MCF 10A (cell line): Measurements from ENCODE around the gene IQCH. TPM values are rescaled to one million over a fixed set of nuclear protein-coding genes. Genes with fewer than 3 reads are reported as not detected.

Source experiments
- BruUV-seq: library from RNA; stranded (reverse); fragments of 400-500 nt; replicated peaks from 2 replicates; lab custom pipeline; 2021; lab: Mats Ljungman, UMichigan
- CTCF ChIA-PET: fragments of 300-600 bp; sonication (Branson Sonifier 250); formaldehyde crosslinking; extraction: SDS; loops from one replicate; lab custom pipeline; 2021; ENCODE audit warnings: antibody characterized with exemption, inconsistent platforms; lab: Yijun Ruan, JAX
- POLR2A ChIA-PET: fragments of 300-600, 350-650 bp; sonication (Branson Sonifier 250); formaldehyde crosslinking; extraction: SDS; loops from one replicate; lab custom pipeline; 2020; ENCODE audit warnings: antibody characterized with exemption, inconsistent platforms; lab: Yijun Ruan, JAX
- DNase-seq: peaks from one replicate; pipeline ENCODE4 v3.0.0-alpha.2; 2018; ENCODE audit not compliant: unreplicated experiment
- H3K27ac Mint-ChIP-seq: one replicate; pipeline ENCODE4 v1.8.0; 2022; ENCODE audit warnings: mild to moderate bottlenecking, low read depth, mixed read lengths; ENCODE audit not compliant: unreplicated experiment
- H3K27me3 Mint-ChIP-seq: one replicate; pipeline ENCODE4 v1.8.0; 2022; ENCODE audit warnings: mixed read lengths; ENCODE audit not compliant: insufficient read depth, unreplicated experiment
- H3K36me3 Mint-ChIP-seq: one replicate; pipeline ENCODE4 v1.8.0; 2022; ENCODE audit warnings: mild to moderate bottlenecking, moderate library complexity, mixed read lengths; ENCODE audit not compliant: insufficient read depth, unreplicated experiment
- H3K4me1 Mint-ChIP-seq: one replicate; pipeline ENCODE4 v1.8.0; 2022; ENCODE audit warnings: mixed read lengths; ENCODE audit not compliant: insufficient read depth, unreplicated experiment
- H3K4me3 Mint-ChIP-seq: one replicate; pipeline ENCODE4 v1.8.0; 2022; ENCODE audit warnings: mild to moderate bottlenecking, moderate library complexity, mixed read lengths; ENCODE audit not compliant: unreplicated experiment
- H3K9me3 Mint-ChIP-seq: one replicate; pipeline ENCODE4 v1.8.0; 2022; ENCODE audit warnings: mixed read lengths; ENCODE audit not compliant: unreplicated experiment
- intact Hi-C: fragments of 100-400 bp; cut with micrococcal nuclease; formaldehyde crosslinking; loops from 2 replicates; pipeline ENCODE4 v1.14.1; 2022
- total RNA-seq: library from RNA; stranded (reverse); gene quantifications from 2 replicates; pipeline ENCODE4 v1.2.3, GENCODE V29; 2022
- TF ChIP-seq, protein P1 (sequence below): fragments of 200-600 bp; IDR thresholded peaks from one replicate; pipeline ENCODE4 v1.8.0; 2022; ENCODE audit warnings: antibody characterized with exemption, mild to moderate bottlenecking; ENCODE audit not compliant: unreplicated experiment

IQCH gene
- total RNA-seq, 1 experiment from 2014 or later = 5.0 TPM

DNA sequence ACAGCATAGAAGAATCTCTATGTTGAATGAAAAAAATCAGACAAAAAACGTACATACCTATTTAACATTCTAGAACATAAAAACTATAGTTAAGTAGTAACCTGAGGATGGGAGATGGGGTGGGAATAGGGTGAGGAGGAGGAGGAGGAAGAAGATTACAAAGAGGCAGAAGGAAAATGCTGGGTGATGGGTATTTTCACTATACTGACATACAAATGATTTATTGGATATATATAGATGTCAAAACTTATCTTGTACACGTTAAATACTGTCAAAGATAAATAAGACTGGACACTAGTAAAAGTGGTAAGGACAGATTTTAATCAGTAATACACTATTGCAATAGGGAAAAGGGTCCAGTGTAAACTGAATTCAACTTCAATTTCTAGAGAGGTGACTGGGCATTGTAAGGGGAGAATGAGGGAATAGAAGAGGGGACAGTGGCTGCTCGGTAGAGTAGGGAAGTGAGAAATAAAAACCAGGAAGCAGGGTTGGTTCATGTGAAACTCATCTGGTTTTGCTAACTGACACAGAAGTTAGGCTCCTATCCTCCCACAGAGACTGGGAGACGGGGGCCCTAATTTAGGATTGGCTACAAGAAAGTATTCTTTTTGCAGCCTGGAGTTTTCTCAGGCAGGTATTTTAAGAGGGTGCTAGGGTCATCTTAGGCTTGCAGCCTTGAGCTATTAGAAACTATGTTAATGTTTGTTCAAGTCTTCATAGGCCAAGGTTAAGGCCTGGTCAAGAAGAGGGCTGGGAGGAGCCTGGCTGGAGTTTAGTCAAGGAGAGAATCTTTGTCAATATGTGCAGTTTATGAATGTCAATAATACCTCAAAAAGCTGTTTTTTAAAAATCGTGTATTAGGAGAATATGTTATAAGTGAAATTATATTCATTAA is 251.3 kb downstream of the IQCH start:
- TF ChIP-seq, protein P1, sequence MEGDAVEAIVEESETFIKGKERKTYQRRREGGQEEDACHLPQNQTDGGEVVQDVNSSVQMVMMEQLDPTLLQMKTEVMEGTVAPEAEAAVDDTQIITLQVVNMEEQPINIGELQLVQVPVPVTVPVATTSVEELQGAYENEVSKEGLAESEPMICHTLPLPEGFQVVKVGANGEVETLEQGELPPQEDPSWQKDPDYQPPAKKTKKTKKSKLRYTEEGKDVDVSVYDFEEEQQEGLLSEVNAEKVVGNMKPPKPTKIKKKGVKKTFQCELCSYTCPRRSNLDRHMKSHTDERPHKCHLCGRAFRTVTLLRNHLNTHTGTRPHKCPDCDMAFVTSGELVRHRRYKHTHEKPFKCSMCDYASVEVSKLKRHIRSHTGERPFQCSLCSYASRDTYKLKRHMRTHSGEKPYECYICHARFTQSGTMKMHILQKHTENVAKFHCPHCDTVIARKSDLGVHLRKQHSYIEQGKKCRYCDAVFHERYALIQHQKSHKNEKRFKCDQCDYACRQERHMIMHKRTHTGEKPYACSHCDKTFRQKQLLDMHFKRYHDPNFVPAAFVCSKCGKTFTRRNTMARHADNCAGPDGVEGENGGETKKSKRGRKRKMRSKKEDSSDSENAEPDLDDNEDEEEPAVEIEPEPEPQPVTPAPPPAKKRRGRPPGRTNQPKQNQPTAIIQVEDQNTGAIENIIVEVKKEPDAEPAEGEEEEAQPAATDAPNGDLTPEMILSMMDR = no peak
- Mint-ChIP-seq H3K27ac (no peak overlapping the region), H3K27me3 (no peaks in the 10 kb centered on the region), H3K36me3 (no peaks in the 10 kb centered on the region), H3K9me3 (no peaks in the 10 kb centered on the region), H3K4me3 (no peak overlapping the region), H3K4me1 (peaks cover 24% of the 10 kb centered on the region)
- POLR2A ChIA-PET = interaction anchor here (0.5 to 3.5 kb wide), 4 partner anchors 15 to 272 kb away, joined by 3 to 59 read pairs (median 9); partner anchors contain the start of genes C15orf61 and MAP2K5
- DNase-seq = no peak
- no TSS peak for BruUV-seq
- intact Hi-C loops = no loop called here
- CTCF ChIA-PET = interaction anchor here (0.7 to 1.2 kb wide), 2 partner anchors 49 to 128 kb away, joined by 3 read pairs; no protein-coding TSS in a partner anchor

DNA sequence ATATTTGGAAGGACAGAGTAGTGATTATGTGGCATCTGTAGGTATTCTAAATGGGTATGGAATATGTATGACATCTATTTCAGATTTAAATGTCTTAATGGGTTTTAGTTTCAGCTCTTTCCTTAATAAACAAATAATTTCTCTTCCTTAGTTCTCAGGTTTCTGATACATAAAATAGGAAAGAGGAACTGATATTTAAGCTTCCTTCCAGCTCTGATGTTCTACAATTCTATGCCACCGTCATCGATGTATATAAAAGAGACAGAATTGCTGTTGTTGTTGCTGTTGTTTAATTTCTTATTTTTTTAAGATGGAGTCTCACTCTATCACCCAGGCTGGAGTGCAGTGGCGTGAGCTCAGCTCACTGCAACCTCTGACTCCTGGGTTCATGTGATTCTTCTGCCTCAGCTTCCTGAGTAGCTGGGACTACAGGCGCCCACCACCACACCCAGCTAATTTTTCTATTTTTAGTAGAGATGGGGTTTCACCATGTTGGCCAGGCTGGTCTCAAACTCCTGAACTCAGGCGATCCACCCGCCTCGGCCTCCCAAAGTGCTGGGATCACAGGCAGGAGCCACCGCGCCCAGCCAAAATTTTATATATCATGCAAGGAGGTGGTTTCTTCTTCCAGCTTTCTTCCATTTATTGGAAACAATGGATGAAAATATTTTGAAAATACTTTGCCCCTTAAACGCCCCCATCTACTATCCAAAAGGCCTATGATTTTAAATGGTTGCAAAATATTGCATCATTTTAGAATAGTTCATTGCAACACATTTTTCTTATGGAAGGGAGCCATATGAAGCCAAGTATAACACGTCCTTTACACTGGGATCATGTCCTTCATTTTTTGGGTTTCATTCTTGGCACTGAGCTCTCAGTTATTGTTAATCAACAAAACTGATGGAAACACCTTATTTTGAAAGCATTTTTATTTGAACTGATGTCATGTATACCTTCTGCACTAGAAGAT is 252.5 kb downstream of the IQCH start:
- ChIA-PET CTCF (interaction anchor here (0.6 to 1.2 kb wide), 3 partner anchors 8 to 129 kb away, joined by 3 read pairs; no protein-coding TSS in a partner anchor), POLR2A (interaction anchor here (1.2 to 3.5 kb wide), 5 partner anchors 9 to 35 kb away, joined by 5 to 59 read pairs (median 8); partner anchors contain the start of genes C15orf61 and MAP2K5)
- no peaks in the 10 kb centered on the region for H3K9me3 Mint-ChIP-seq
- no TSS peak for BruUV-seq
- TF ChIP-seq, protein P1 = no peak
- H3K27me3 Mint-ChIP-seq = no peaks in the 10 kb centered on the region
- no peak overlapping the region for H3K4me3 Mint-ChIP-seq
- H3K27ac Mint-ChIP-seq = peak overlapping the region; percentile 75
- H3K4me1 Mint-ChIP-seq = peaks cover 24% of the 10 kb centered on the region
- H3K36me3 Mint-ChIP-seq = no peaks in the 10 kb centered on the region
- peak; percentile 64 for DNase-seq
- intact Hi-C loops = no loop called here

- Mint-ChIP-seq H3K36me3 (peaks cover 7% of the 10 kb centered on the region), H3K9me3 (no peaks in the 10 kb centered on the region), H3K4me3 (no peak overlapping the region), H3K27me3 (no peaks in the 10 kb centered on the region), H3K27ac (peak overlapping the region; percentile 49), H3K4me1 (peaks cover 24% of the 10 kb centered on the region)
- CTCF ChIA-PET = interaction anchor here (0.6 kb wide), 1 partner anchor 133 kb away, joined by 4 read pairs; no protein-coding TSS in a partner anchor
- intact Hi-C loops = no loop called here
- POLR2A ChIA-PET = interaction anchor here (0.6 to 3.5 kb wide), 5 partner anchors 12 to 118 kb away, joined by 3 to 59 read pairs (median 8); partner anchors contain the start of genes C15orf61 and MAP2K5
- no peak for DNase-seq
- TF ChIP-seq, protein P1 = no peak
- no TSS peak for BruUV-seq
Measured at GRCh38 chr15:67508407-67508806, 253.8 kb downstream of the IQCH start.
